ENCODE measurements around the gene PDSS2. TPM values are rescaled to one million over a fixed set of nuclear protein-coding genes. Genes with fewer than 3 reads are reported as not detected.

Gene PDSS2
- total and polyA plus RNA-seq, 2 of the 4 experiments (the other 2 are of a cell fraction) = 8.6 to 9.2 TPM

DNA sequence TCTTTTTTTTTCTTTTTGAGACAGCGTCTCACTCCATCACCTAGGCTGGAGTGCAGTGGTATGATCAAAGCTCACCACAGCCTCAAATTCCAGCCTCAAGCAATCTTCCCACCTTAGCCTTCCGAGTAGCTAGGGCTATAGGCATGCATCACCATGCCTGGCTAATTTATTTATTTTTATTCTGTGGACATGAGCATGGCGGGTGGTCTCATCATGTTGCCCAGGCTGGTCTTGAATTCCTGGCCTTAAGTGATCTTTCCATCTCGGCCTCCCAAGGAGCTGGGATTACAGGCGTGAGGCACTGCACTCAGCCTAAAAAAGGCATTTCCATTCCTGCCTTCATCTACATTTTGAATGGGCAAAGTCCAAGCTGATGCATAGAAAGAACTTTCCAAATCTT lies 287.9 kb downstream of the PDSS2 start:
- in situ Hi-C loops (cut with MboI; ENCODE audit: low sequenced_read_pairs) (no loop called here), dilution Hi-C loops (cut with HindIII; ENCODE audit: low sequenced_read_pairs, unreplicated experiment) (no loop called here), intact Hi-C loops (cut with micrococcal nuclease) (no loop called here)
- Histone ChIP-seq H3K4ac (ENCODE audit: low read depth, low read length) (no peak overlapping the region), H3K18ac (ENCODE audit: low read depth, low read length) (no peak overlapping the region), H3K79me1 (ENCODE audit: low read depth in 1 of 2, low read length in 2 of 2) (no peaks in the 10 kb centered on the region), H3K4me1 (ENCODE audit: control insufficient read depth, insufficient read depth, low read length) (no peaks in the 10 kb centered on the region), H3K36me3 (ENCODE audit: control insufficient read depth, insufficient read depth, low read length) (no peaks in the 10 kb centered on the region), H3K9me3 (ENCODE audit: control insufficient read depth, insufficient read depth, low read length) (no peaks in the 10 kb centered on the region), H3K27ac (ENCODE audit: insufficient read depth, low read length) (no peak overlapping the region), H2BK15ac (ENCODE audit: low read depth, low read length) (no peak overlapping the region), H3K9ac (ENCODE audit: low read depth, low read length) (no peak overlapping the region), H4K91ac (ENCODE audit: insufficient read depth, low read depth, low read length) (no peak overlapping the region), H4K8ac (ENCODE audit: low read depth in 2 of 2, low read length in 2 of 2) (no peak overlapping the region), H4K20me1 (ENCODE audit: insufficient read depth, low read length) (no peaks in the 10 kb centered on the region), H2BK120ac (ENCODE audit: low read depth, low read length) (no peak overlapping the region), H3K4me3 (ENCODE audit: insufficient read depth, low read depth, low read length) (no peak overlapping the region), H4K5ac (ENCODE audit: low read depth, low read length) (no peak overlapping the region), H3K4me2 (ENCODE audit: low read depth, low read length) (no peak overlapping the region), H3K14ac (replicated peaks; ENCODE audit: low read depth, low read length) (no peak overlapping the region), H2BK20ac (ENCODE audit: low read depth, low read length) (no peak overlapping the region), H3K27me3 (ENCODE audit: control insufficient read depth, insufficient read depth, low read length) (no peaks in the 10 kb centered on the region), H2BK5ac (ENCODE audit: low read depth, low read length, poor library complexity, severe bottlenecking) (no peak overlapping the region), H3K56ac (ENCODE audit: extremely low read depth, insufficient read depth, low read length) (no peak overlapping the region), H2AFZ (replicated peaks; ENCODE audit: low read length, poor library complexity) (no peak overlapping the region), H3K9me1 (ENCODE audit: insufficient read depth, low read length) (no peaks in the 10 kb centered on the region), H3K23ac (ENCODE audit: low read depth, low read length) (no peak overlapping the region), H2AK9ac (replicated peaks; ENCODE audit: low read depth, low read length, poor library complexity) (no peak overlapping the region), H2AK5ac (ENCODE audit: low read depth, low read length) (no peak overlapping the region)
- DNase-seq (no peak), ATAC-seq (ENCODE audit: low read depth) (no peak)
- 100% methylated on average over 2 of the region's 5 CpGs; no CpG with 5 or more reads in 1 of the 2 experiments for WGBS, 2 experiments (ENCODE audit: extremely low coverage in 2 of 2, insufficient read length in 1 of 2)
- CTCF ChIA-PET = no interaction called here
- POLR2A ChIA-PET (ENCODE audit: unreplicated experiment) = no interaction called here
- no TSS peak for BruUV-seq (replicated peaks)
- TF ChIP-seq SMC3 (IDR thresholded peaks at IDR 0.05; ENCODE audit: low read depth, low read length) (no peak), CHD1 (IDR thresholded peaks at IDR 0.05; ENCODE audit: low read depth, low read length) (no peak), CEBPB (IDR thresholded peaks at IDR 0.05; ENCODE audit: low read depth, low read length) (no peak), NFE2L2 (IDR thresholded peaks at IDR 0.05; ENCODE audit: low read depth, low read length) (no peak), POLR2A (IDR thresholded peaks at IDR 0.05; ENCODE audit: low read depth, low read length) (no peak), FOS (IDR thresholded peaks at IDR 0.05; ENCODE audit: low read depth, low read length) (no peak), RCOR1 (IDR thresholded peaks at IDR 0.05; ENCODE audit: insufficient replicate concordance, low read length) (no peak), BHLHE40 (IDR thresholded peaks at IDR 0.05; ENCODE audit: low read depth, low read length) (no peak), RFX5 (IDR thresholded peaks at IDR 0.05; ENCODE audit: low read depth, low read length) (no peak), CTCF (conservative IDR thresholded peaks at IDR 0.05; ENCODE audit: low read depth, low read length) (no peak), USF2 (IDR thresholded peaks at IDR 0.05; ENCODE audit: low read depth, low read length) (no peak), MAZ (IDR thresholded peaks at IDR 0.05; ENCODE audit: borderline replicate concordance, low read depth, low read length) (no peak), RAD21 (IDR thresholded peaks at IDR 0.05; ENCODE audit: low read length) (no peak), MXI1 (IDR thresholded peaks at IDR 0.05; ENCODE audit: borderline replicate concordance, low read depth, low read length) (no peak), ELK1 (IDR thresholded peaks at IDR 0.05; ENCODE audit: borderline replicate concordance, low read depth, low read length) (no peak), MAFK (IDR thresholded peaks at IDR 0.05; ENCODE audit: low read depth, low read length) (no peak)

Measured in IMR-90 (cell line).